Stomach (tissue), 4 donors: Measurements from ENCODE around the gene ONECUT3.
A peak's percentile ranks its signal among the peaks of the same experiment; 100 is the strongest.

Experiments
- EP300 ChIP-seq: sonication (generic); formaldehyde crosslinking; IDR thresholded peaks from one replicate; pipeline ENCODE4 v1.6.1; 2017; ENCODE audit warnings: antibody characterized with exemption
- POLR2A ChIP-seq, 4 donors: fragments of 450-650 bp; IDR thresholded peaks; one replicate each; pipeline ENCODE4 v1.6.1; 2016; ENCODE audit warnings: antibody characterized with exemption in 4 of 4, control low read depth in 2 of 4, mild to moderate bottlenecking in 1 of 4, moderate library complexity in 1 of 4
- POLR2AphosphoS5 ChIP-seq, 3 donors: sonication (generic); formaldehyde crosslinking; IDR thresholded peaks; one replicate each; pipeline ENCODE4 v1.6.1; 2016; ENCODE audit warnings: antibody characterized with exemption in 3 of 3
- TF ChIP-seq, protein P1 (sequence below), 7 experiments: fragments of 450-650 bp in 4 of 7; fragments of 200-600 bp in 3 of 7; sonication (generic) in 3 of 7; IDR thresholded peaks; one replicate each; pipeline ENCODE4 v1.5.1; 2016 to 2019; ENCODE audit warnings: antibody characterized with exemption in 7 of 7, control low read depth in 2 of 7, mild to moderate bottlenecking in 1 of 7

- TF ChIP-seq, protein P1, sequence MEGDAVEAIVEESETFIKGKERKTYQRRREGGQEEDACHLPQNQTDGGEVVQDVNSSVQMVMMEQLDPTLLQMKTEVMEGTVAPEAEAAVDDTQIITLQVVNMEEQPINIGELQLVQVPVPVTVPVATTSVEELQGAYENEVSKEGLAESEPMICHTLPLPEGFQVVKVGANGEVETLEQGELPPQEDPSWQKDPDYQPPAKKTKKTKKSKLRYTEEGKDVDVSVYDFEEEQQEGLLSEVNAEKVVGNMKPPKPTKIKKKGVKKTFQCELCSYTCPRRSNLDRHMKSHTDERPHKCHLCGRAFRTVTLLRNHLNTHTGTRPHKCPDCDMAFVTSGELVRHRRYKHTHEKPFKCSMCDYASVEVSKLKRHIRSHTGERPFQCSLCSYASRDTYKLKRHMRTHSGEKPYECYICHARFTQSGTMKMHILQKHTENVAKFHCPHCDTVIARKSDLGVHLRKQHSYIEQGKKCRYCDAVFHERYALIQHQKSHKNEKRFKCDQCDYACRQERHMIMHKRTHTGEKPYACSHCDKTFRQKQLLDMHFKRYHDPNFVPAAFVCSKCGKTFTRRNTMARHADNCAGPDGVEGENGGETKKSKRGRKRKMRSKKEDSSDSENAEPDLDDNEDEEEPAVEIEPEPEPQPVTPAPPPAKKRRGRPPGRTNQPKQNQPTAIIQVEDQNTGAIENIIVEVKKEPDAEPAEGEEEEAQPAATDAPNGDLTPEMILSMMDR (IDR thresholded peaks at IDR 0.05) = peak in 3 of 7 experiments; percentile 24 to 33 (median 32)
- TF ChIP-seq POLR2A (IDR thresholded peaks at IDR 0.05) = no peak
- peak in 1 of 3 donors; percentile 19 for TF ChIP-seq POLR2AphosphoS5 (IDR thresholded peaks at IDR 0.05)
- TF ChIP-seq EP300 = no peak
These were observed 59.3 kb downstream of the ONECUT3 start for GRCh38 chr19:1812426-1813191.
